Measurements from ENCODE around the gene KLHL11. TPM values are rescaled to one million over a fixed set of nuclear protein-coding genes. Genes with fewer than 3 reads are reported as not detected.
"Not testable (repeated sequence)": the region's sequence is repeated elsewhere in the genome, so short reads cannot be mapped to it uniquely, and the experiment has no call there.

The KLHL11 gene
- total RNA-seq, 6 experiments from 2014 or later = 13.4 to 16.2 (median 15.7) TPM

DNA sequence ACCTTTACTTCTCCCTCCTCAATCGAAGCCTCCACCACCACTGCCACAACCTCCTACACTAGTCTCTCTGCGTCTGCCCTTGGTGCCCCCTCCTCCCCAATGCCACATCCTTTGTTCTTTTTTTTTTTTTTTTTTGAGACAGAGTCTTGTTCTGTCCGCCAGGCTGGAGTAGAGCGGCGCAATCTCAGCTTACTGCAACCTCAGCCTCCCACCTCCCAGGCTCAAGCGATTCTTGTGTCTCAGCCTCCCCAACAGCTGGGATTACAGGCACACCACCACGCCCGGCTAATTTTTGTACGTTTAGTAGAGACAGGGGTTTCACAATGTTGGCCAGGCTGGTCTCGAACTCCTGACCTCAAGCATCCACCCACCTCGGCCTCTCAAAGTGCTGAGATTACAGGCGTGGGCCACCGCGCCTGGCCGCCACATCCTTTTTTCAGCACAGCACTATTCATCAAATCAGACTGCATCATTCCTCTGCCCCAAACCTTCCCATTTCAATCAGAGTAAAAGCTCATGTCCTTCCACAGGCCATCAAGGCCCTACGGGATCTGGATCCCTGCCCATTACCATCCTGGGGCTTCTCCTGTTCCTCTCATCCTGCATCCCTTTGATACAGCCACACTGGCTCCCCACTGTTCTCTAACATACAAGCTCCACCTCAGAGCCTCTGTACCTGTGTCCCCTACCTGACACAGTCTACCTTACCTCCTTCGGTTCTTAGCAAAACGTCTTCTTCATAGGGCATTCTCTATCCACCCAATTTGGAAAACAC, 2.0 kb downstream of the KLHL11 start:
- Mint-ChIP-seq H3K36me3 (ENCODE audit: low read depth) (peaks cover 12% of the 10 kb centered on the region; the same call in 1 of the 2 replicates), H3K4me3 (no peak overlapping the region), H3K9me3 (no peaks in the 10 kb centered on the region), H3K4me1 (ENCODE audit: low read depth) (peaks cover 19% of the 10 kb centered on the region), H3K27me3 (ENCODE audit: insufficient read depth) (no peaks in the 10 kb centered on the region; the same call in none of the 2 replicates), H3K27ac (no peak overlapping the region)
- TF ChIP-seq CTCF (IDR thresholded peaks at IDR 0.05) = no peak
- DNase-seq = no peak

- Mint-ChIP-seq H3K27me3 (ENCODE audit: insufficient read depth) (no peaks in the 10 kb centered on the region; the same call in none of the 2 replicates), H3K27ac (no peak overlapping the region), H3K36me3 (ENCODE audit: low read depth) (no peaks in the 10 kb centered on the region; the same call in 1 of the 2 replicates), H3K4me3 (no peak overlapping the region), H3K9me3 (no peaks in the 10 kb centered on the region), H3K4me1 (ENCODE audit: low read depth) (peaks cover 16% of the 10 kb centered on the region)
- no peak for DNase-seq
- no peak for TF ChIP-seq CTCF (IDR thresholded peaks at IDR 0.05)
Measured at GRCh38 chr17:41860254-41860931, 4.8 kb downstream of the KLHL11 start.

DNA sequence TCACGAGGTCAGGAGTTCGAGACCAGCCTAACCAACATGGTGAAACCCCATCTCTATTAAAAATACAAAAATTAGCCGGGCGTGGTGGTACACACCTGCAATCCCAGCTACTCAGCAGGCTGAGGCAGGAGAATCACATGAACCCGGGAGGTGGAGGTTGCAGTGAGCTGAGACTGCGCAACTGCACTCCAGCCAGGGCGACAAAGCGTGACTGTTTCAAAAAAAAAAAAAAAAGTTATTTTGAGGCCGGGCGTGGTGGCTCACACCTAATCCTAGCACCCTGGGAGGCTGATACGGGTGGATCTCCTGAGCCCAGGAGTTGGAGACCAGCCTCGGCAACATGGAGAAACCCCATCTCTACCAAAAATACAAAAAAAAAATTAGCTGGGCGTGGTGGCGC, 13.8 kb downstream of the KLHL11 start:
- not testable (repeated sequence) for H3K9me3 Mint-ChIP-seq; DNase-seq; H3K27ac Mint-ChIP-seq; H3K4me3 Mint-ChIP-seq; H3K27me3 Mint-ChIP-seq (ENCODE audit: insufficient read depth)
- peaks cover 26% of the 10 kb centered on the region for H3K4me1 Mint-ChIP-seq (ENCODE audit: low read depth)
- peaks cover 22% of the 10 kb centered on the region; the same call in 1 of the 2 replicates for H3K36me3 Mint-ChIP-seq (ENCODE audit: low read depth)

- H3K4me1 Mint-ChIP-seq (ENCODE audit: low read depth) = peaks cover 36% of the 10 kb centered on the region
- H3K4me3 Mint-ChIP-seq = no peak overlapping the region
- TF ChIP-seq CTCF (IDR thresholded peaks at IDR 0.05) = no peak
- H3K27me3 Mint-ChIP-seq (ENCODE audit: insufficient read depth) = no peaks in the 10 kb centered on the region; the same call in 1 of the 2 replicates
- DNase-seq = no peak
- 0 out of 2 replicates have a peak overlapping the region, but pooled peaks have one; percentile 1 for H3K27ac Mint-ChIP-seq
- H3K36me3 Mint-ChIP-seq (ENCODE audit: low read depth) = peaks cover 21% of the 10 kb centered on the region
- no peaks in the 10 kb centered on the region for H3K9me3 Mint-ChIP-seq
Measured at GRCh38 chr17:41849251-41849990, 15.8 kb downstream of the KLHL11 start.

DNA sequence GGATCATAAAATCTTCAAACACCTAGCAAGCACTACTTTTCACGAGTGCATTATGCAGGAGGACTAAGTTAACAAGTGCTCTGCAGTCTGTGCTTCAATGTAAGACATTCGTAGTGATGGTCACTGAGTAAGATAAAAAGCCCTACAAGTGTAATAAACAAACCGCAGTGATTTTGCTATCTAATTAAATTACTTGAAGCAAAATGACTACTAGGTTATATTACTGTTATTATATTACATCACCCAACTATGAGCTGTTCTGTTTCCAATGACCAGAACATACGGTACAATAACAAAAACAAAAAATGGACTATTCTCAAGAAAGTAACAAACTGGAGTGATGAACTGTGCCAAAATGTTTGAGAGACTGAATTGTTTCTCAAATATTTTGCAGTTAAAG, 16.4 kb downstream of the KLHL11 start:
- Mint-ChIP-seq H3K36me3 (ENCODE audit: low read depth) (peaks cover 14% of the 10 kb centered on the region), H3K9me3 (no peaks in the 10 kb centered on the region), H3K27me3 (ENCODE audit: insufficient read depth) (no peaks in the 10 kb centered on the region; the same call in 1 of the 2 replicates), H3K4me1 (ENCODE audit: low read depth) (peaks cover 36% of the 10 kb centered on the region), H3K4me3 (no peak overlapping the region), H3K27ac (0 out of 2 replicates have a peak overlapping the region, but pooled peaks have one; percentile 1)
- peak; percentile 37 for DNase-seq
- TF ChIP-seq CTCF (IDR thresholded peaks at IDR 0.05) = no peak
